ENCODE measurements around the gene MACROD2. TPM values are rescaled to one million over a fixed set of nuclear protein-coding genes. Genes with fewer than 3 reads are reported as not detected.

The MACROD2 gene
- total RNA-seq, 1 experiment from 2014 or later = 3.7 TPM

DNA sequence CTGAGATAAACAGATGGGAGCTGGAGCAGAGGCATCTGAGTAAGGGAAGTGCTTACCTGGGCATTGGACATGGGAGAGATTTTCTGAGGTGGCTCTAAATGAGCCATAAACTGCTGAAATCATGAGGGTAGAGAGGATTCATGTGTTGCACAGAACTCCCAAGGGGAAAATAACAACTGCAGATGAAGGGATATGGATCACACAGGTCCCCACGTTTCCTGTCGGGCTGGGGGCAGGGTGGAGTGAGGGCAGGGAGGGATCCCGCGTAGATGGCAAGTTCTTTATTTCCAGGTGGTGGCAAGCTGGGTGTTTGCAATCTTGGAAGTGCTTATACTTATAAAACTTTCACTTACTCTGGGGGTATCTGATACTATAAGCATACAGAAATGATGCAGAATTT, 764.7 kb downstream of the MACROD2 start:
- no peak for ATAC-seq
- TF ChIP-seq, protein P1, sequence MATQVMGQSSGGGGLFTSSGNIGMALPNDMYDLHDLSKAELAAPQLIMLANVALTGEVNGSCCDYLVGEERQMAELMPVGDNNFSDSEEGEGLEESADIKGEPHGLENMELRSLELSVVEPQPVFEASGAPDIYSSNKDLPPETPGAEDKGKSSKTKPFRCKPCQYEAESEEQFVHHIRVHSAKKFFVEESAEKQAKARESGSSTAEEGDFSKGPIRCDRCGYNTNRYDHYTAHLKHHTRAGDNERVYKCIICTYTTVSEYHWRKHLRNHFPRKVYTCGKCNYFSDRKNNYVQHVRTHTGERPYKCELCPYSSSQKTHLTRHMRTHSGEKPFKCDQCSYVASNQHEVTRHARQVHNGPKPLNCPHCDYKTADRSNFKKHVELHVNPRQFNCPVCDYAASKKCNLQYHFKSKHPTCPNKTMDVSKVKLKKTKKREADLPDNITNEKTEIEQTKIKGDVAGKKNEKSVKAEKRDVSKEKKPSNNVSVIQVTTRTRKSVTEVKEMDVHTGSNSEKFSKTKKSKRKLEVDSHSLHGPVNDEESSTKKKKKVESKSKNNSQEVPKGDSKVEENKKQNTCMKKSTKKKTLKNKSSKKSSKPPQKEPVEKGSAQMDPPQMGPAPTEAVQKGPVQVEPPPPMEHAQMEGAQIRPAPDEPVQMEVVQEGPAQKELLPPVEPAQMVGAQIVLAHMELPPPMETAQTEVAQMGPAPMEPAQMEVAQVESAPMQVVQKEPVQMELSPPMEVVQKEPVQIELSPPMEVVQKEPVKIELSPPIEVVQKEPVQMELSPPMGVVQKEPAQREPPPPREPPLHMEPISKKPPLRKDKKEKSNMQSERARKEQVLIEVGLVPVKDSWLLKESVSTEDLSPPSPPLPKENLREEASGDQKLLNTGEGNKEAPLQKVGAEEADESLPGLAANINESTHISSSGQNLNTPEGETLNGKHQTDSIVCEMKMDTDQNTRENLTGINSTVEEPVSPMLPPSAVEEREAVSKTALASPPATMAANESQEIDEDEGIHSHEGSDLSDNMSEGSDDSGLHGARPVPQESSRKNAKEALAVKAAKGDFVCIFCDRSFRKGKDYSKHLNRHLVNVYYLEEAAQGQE (IDR thresholded peaks at IDR 0.05; ENCODE audit: low read depth) = no peak
- no peak for TF ChIP-seq YY1 (IDR thresholded peaks at IDR 0.05; ENCODE audit: extremely low read depth, insufficient replicate concordance, low read depth, low read length)
- no peak for TF ChIP-seq CEBPB (IDR thresholded peaks at IDR 0.05; ENCODE audit: low read depth)
- TF ChIP-seq FOSL1 (IDR thresholded peaks at IDR 0.05; ENCODE audit: low read depth) = no peak
- no peak for TF ChIP-seq ZFX (IDR thresholded peaks at IDR 0.05)
- TF ChIP-seq POLR2AphosphoS5 (IDR thresholded peaks at IDR 0.05; ENCODE audit: low read depth, low read length) = no peak
- TF ChIP-seq EGR1 (IDR thresholded peaks at IDR 0.05; ENCODE audit: low read depth) = no peak
- TF ChIP-seq, protein P2, sequence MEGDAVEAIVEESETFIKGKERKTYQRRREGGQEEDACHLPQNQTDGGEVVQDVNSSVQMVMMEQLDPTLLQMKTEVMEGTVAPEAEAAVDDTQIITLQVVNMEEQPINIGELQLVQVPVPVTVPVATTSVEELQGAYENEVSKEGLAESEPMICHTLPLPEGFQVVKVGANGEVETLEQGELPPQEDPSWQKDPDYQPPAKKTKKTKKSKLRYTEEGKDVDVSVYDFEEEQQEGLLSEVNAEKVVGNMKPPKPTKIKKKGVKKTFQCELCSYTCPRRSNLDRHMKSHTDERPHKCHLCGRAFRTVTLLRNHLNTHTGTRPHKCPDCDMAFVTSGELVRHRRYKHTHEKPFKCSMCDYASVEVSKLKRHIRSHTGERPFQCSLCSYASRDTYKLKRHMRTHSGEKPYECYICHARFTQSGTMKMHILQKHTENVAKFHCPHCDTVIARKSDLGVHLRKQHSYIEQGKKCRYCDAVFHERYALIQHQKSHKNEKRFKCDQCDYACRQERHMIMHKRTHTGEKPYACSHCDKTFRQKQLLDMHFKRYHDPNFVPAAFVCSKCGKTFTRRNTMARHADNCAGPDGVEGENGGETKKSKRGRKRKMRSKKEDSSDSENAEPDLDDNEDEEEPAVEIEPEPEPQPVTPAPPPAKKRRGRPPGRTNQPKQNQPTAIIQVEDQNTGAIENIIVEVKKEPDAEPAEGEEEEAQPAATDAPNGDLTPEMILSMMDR (IDR thresholded peaks at IDR 0.05 in 2 of 3, conservative IDR thresholded peaks at IDR 0.05 in 1 of 3; ENCODE audit: borderline replicate concordance in 1 of 3, insufficient read depth in 1 of 3, low read depth in 2 of 3, low read length in 2 of 3) = no peak
- no peak for TF ChIP-seq JUND (IDR thresholded peaks at IDR 0.05)
- no peak for TF ChIP-seq MAX (IDR thresholded peaks at IDR 0.05)
- no peak for TF ChIP-seq CBX3 (IDR thresholded peaks at IDR 0.05; ENCODE audit: low read depth)
- no peak for TF ChIP-seq EZH2 (IDR thresholded peaks at IDR 0.05)
- ChIA-PET CTCF (no interaction called here), RAD21 (ENCODE audit: low non-redundant PET in 1 of 2, low total read pairs in 2 of 2, uncharacterized antibody in 2 of 2, unreplicated experiment in 2 of 2) (no interaction called here), POLR2A (no interaction called here)
- Histone ChIP-seq H4K20me1 (ENCODE audit: insufficient read depth) (no peaks in the 10 kb centered on the region), H3K9me3 (ENCODE audit: control insufficient read depth in 1 of 2, insufficient read depth in 1 of 2, low read depth in 1 of 2, low read length in 2 of 2) (no peaks in the 10 kb centered on the region), H3K9ac (ENCODE audit: low read length) (no peak overlapping the region), H3K36me3 (ENCODE audit: control insufficient read depth in 1 of 2, insufficient read depth in 2 of 2, low read length in 2 of 2) (no peaks in the 10 kb centered on the region), H3K27me3 (ENCODE audit: insufficient read depth, low read length) (no peaks in the 10 kb centered on the region), H3K4me1 (ENCODE audit: control insufficient read depth in 1 of 2, insufficient read depth in 2 of 2, low read length in 2 of 2) (no peaks in the 10 kb centered on the region), H2AFZ (ENCODE audit: low read depth, low read length, poor library complexity, severe bottlenecking) (no peak overlapping the region), H3K4me3 (replicated peaks in 1 of 2; ENCODE audit: low read depth in 1 of 2, low read length in 2 of 2) (no peak overlapping the region), H3K79me2 (ENCODE audit: insufficient read depth, low read length) (no peaks in the 10 kb centered on the region), H3K27ac (ENCODE audit: low read depth, low read length) (no peak overlapping the region), H3K4me2 (ENCODE audit: low read length) (no peak overlapping the region), H3K9me2 (ENCODE audit: insufficient read depth) (no peaks in the 10 kb centered on the region)
- intact Hi-C loops (cut with micrococcal nuclease) = no loop called here
- BruUV-seq (replicated peaks) = no TSS peak
- no peak for DNase-seq (ENCODE audit: low read depth, low spot score)

Measured in HCT116 (cell line).